Fibroblast of skin of back (primary cell): ENCODE data around the gene ADORA2A.

ENCODE experiments used
- DNase-seq: peaks from one replicate; pipeline ENCODE4 v3.0.0-alpha.2; 2013

Gene ADORA2A

GRCh38 chr22:24433828-24434470 is 6.5 kb downstream of the ADORA2A start:
- DNase-seq, result peak; percentile 72

- no peak for DNase-seq
Observed at GRCh38 chr22:24434471-24435322, 7.3 kb downstream of the ADORA2A start.

DNA sequence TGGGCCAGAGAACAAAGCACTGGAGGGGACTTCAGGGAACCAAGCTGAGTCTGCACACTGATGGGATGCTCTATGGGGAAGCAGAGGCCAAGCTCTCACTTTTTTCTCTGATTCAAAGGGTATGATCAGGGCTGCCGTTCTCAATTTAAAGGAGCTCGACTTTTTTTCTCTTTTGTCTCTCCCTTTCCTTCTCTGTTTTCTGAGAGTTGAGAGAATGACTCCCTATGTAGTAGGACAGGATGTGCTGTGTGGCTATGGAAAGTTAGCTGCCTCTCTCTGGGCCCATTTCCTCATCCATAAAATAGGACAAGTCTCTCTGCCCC is 7.9 kb downstream of the ADORA2A start:
- DNase-seq, result no peak

DNA sequence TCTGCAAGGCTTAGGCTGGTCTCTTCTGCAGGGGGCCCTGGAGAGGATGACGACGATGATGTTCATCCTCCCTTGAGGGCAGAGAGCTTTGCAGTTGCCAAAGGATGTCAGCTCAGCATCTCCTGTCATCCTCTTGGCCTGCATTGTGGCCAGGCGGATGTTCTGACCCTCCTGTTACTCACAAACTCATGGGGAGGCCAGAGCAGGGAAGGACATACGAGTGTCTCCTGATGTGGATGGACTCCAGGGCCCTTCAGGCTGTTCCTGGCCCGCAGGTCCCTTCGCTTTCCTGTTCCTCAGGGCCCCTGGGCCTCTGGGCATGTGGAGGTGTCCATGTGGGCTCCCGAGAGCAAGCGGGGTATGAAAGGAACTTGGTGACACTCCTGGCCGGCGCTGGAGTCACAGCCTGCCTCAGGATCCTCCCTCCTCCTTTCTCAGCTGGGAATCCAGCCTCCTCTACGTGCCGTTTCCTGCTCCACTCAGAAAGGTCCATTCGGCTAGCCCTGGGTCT is 8.5 kb downstream of the ADORA2A start:
- DNase-seq, result peak; percentile 62

GRCh38 chr22:24436553-24436952 is 9.2 kb downstream of the ADORA2A start:
- no peak for DNase-seq

- DNase-seq, result no peak
Observed at GRCh38 chr22:24437091-24437490, 9.7 kb downstream of the ADORA2A start.

- peak; percentile 15 for DNase-seq
Observed at GRCh38 chr22:24437741-24438328, 10.4 kb downstream of the ADORA2A start.

- no peak for DNase-seq
Observed at GRCh38 chr22:24440270-24440717, 12.9 kb downstream of the ADORA2A start.

DNA sequence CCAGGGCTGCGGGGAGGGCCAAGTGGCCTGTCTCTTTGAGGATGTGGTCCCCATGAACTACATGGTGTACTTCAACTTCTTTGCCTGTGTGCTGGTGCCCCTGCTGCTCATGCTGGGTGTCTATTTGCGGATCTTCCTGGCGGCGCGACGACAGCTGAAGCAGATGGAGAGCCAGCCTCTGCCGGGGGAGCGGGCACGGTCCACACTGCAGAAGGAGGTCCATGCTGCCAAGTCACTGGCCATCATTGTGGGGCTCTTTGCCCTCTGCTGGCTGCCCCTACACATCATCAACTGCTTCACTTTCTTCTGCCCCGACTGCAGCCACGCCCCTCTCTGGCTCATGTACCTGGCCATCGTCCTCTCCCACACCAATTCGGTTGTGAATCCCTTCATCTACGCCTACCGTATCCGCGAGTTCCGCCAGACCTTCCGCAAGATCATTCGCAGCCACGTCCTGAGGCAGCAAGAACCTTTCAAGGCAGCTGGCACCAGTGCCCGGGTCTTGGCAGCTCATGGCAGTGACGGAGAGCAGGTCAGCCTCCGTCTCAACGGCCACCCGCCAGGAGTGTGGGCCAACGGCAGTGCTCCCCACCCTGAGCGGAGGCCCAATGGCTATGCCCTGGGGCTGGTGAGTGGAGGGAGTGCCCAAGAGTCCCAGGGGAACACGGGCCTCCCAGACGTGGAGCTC is 13.5 kb downstream of the ADORA2A start:
- DNase-seq, result no peak

- no peak for DNase-seq
Observed at GRCh38 chr22:24441406-24442351, 14.3 kb downstream of the ADORA2A start.

DNA sequence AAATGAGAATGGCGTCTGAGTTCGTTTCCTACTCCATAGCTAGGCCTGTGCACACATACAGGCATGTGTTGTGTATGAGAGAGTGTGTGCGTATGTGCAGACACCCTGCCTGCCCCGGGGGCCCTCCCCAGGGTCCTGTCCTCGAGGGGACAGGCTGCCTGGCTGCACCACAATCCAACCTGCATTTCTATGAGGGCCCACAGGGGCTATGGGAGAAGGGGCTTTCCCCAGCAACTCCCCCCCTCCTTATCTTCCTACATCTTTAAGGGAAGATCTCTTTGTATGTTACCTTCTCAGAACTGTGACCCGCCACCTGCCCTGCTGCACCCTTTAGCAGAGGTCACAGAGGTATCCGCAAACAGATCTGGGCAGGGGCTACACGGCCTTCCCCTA is 14.9 kb downstream of the ADORA2A start:
- DNase-seq, result no peak

- DNase-seq, result no peak
Observed at GRCh38 chr22:24443668-24444067, 16.3 kb downstream of the ADORA2A start.

DNA sequence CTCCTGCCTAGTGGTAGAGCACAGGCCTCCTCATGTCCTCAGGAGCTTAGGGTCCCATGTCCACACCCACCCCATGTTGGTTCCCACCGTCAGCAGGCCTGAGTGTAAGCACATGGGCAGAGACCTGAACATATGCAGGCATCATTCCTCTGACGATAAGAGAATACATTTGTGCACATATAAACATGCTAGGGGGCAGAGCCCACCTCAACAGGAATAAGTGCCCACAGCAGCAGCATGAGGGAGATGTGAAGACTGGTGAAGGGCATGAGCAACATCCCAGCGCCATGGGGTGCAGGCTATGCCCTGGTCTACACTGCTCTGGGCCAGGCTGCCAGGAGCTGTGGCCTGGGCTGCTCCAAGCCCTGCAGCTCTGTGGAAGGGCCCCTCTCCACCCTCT is 16.9 kb downstream of the ADORA2A start:
- no peak for DNase-seq

DNA sequence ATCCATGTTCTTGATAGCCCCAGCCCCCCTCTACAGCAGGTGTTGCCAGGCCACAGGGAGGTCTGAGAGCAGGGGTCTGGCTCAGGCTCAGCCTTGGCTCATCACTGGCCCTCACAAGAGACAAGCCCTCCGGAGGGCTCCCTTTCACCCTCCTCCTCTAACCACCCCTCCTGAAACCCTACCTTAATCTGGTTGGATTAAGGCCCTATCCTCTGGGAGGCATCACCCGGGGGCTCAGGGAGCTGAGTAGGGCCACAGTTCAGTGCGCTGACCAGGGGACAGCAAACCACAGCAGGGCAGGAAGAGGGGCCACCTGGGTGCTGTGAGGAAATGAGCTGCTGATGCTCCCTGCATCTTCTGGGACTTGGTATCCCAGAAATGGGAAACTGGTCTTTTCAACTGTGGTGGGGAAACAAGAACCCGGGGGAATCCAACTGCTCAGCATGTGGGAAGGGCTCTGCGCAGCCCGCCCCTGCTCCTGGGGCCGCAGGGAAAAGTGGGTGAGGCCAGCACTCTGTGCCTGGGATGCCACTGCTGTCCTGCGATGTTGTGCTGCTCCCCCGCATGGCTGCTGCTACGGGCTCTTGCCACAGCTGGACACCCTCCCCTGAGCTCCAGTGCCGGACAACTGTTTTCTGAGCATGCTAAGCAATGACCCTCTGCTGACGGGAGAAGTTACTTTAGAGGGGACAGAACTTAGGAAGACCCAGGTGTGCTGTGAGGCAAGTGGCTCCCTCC is 17.5 kb downstream of the ADORA2A start:
- no peak for DNase-seq

GRCh38 chr22:24445481-24446259 is 18.3 kb downstream of the ADORA2A start:
- peak; percentile 19 for DNase-seq

DNA sequence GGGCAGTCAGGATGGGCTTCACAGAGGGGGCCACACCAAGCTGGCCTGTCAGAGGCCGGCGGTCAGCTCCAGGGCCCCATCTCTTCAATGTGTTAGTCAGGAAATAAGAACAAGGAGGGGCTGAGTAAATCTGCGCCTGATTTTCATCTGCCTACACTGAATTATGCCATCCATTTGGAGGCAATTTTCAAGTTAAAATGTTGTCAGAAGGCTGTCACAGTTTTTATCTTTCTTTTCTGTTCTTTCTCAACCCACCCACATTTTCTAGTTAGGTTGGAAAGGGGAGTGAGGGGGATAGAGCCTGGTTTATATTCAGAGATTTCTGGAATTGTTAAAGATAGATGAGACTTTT is 18.8 kb downstream of the ADORA2A start:
- no peak for DNase-seq

DNA sequence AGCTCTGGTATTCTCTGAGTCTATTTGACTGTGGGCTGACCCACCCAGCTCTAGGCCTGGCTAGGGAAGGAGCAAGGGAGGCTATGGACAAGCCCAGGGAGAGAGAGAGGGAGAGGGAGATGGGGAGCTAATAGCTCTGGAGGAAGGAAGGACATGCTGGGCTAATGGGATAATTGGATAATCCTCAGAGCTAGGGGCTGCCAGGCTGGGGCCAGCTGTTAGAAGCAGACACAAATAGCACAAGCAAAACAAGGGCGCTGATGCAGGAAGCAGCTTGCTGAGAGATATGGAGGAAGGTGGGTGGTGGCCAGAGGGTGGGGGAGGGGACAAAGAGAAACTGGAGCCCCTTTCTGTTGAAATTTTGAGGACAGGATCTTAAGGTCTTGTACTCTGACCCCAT is 23.2 kb downstream of the ADORA2A start:
- no peak for DNase-seq

GRCh38 chr22:24451162-24451561 is 23.8 kb downstream of the ADORA2A start:
- no peak for DNase-seq

GRCh38 chr22:24453853-24454252 is 26.5 kb downstream of the ADORA2A start:
- no peak for DNase-seq

- DNase-seq, result no peak
Observed at GRCh38 chr22:24455039-24455438, 27.6 kb downstream of the ADORA2A start.
